Measurements from ENCODE around the gene PCDHGB5. TPM values are rescaled to one million over a fixed set of nuclear protein-coding genes. Genes with fewer than 3 reads are reported as not detected.

Gene PCDHGB5
- total and polyA plus RNA-seq, 12 donors = 0.40 to 15.3 (median 9.3) TPM

GRCh38 chr5:141441571-141442170, 43.9 kb downstream of the PCDHGB5 start:
- H3K36me3 ChIP-seq (replicated peaks in 1 of 2) = no peaks in the 10 kb centered on the region
- WGBS, 4 donors = 45 to 63% (median 55%) methylated on average over 26 to 50 of the region's 50 CpGs

More at GRCh38 chr5:141441571-141442170, 43.9 kb downstream of the PCDHGB5 start:
- H3K4me1 ChIP-seq (replicated peaks in 1 of 2) = peaks cover 0 to 14% of the 10 kb centered on the region in 2 donors
- TF ChIP-seq POLR2A (IDR thresholded peaks at IDR 0.05) = no peak
- intact Hi-C loops (cut with DNase I) = no loop called here
- DNase-seq = no peak
- H3K27me3 ChIP-seq = no peaks in the 10 kb centered on the region
- H3K27ac ChIP-seq = no peak overlapping the region
- no peak overlapping the region for H3K4me3 ChIP-seq
- no peaks in the 10 kb centered on the region for H3K9me3 ChIP-seq (replicated peaks in 1 of 3)

Other genes with a start within 250 kb of the PCDHGB5 start
Only the 30 nearest of the 37 such genes appear.
- gene PCDHB9, start 210.8 kb upstream of the PCDHGB5 start, total RNA-seq = 1 to 10 TPM in 3 of 9 donors, under 1 TPM in 6; 0.28 to 2.2 (median 0.52) TPM
- gene PCDHB9, start 210.8 kb upstream of the PCDHGB5 start, polyA plus RNA-seq = 1 to 10 TPM in 1 of 3 donors, under 1 TPM in 2; 0.27 to 1.3 (median 0.80) TPM
- gene PCDHB10, start 205.6 kb upstream of the PCDHGB5 start, total RNA-seq = 1 to 10 TPM in 3 of 9 donors, under 1 TPM in 6; 0.18 to 2.3 (median 0.61) TPM
- 1 to 10 TPM in 1 of 3 donors, under 1 TPM in 2; 0.81 to 3.0 (median 0.88) TPM for gene PCDHB10, start 205.6 kb upstream of the PCDHGB5 start, polyA plus RNA-seq
- gene PCDHB11, start 198.3 kb upstream of the PCDHGB5 start, total RNA-seq = 1 to 10 TPM in 7 of 9 donors, under 1 TPM in 2; 0.12 to 7.1 (median 2.5) TPM
- under 1 TPM; 0.48 to 0.81 (median 0.67) TPM for gene PCDHB11, start 198.3 kb upstream of the PCDHGB5 start, polyA plus RNA-seq
- gene PCDHB12, start 189.2 kb upstream of the PCDHGB5 start, total RNA-seq = 1 to 10 TPM in 7 of 9 donors, under 1 TPM in 2; 0.50 to 3.4 (median 1.5) TPM
- gene PCDHB12, start 189.2 kb upstream of the PCDHGB5 start, polyA plus RNA-seq = under 1 TPM; 0.40 to 0.97 (median 0.47) TPM
- 1 to 10 TPM in 8 of 9 donors, under 1 TPM in 1; 0.72 to 7.2 (median 5.9) TPM for gene PCDHB13, start 184.0 kb upstream of the PCDHGB5 start, total RNA-seq
- 1 to 10 TPM; 1.3 to 5.4 (median 1.3) TPM for gene PCDHB13, start 184.0 kb upstream of the PCDHGB5 start, polyA plus RNA-seq
- 1 to 10 TPM; 1.7 to 7.7 (median 3.7) TPM for gene PCDHB14, start 174.6 kb upstream of the PCDHGB5 start, total RNA-seq
- 1 to 10 TPM; 1.9 to 4.1 (median 2.2) TPM for gene PCDHB14, start 174.6 kb upstream of the PCDHGB5 start, polyA plus RNA-seq
- 1 to 10 TPM in 7 of 9 donors, under 1 TPM in 2; 0.95 to 3.2 (median 1.4) TPM for gene PCDHB15, start 152.6 kb upstream of the PCDHGB5 start, total RNA-seq
- gene PCDHB15, start 152.6 kb upstream of the PCDHGB5 start, polyA plus RNA-seq = 1 to 10 TPM; 1.2 to 2.2 (median 1.4) TPM
- 1 to 10 TPM in 1 of 9 donors, under 1 TPM in 4, not detected in 4; 0.43 to 1.5 (median 0.53) TPM for gene SLC25A2, start 93.9 kb upstream of the PCDHGB5 start, total RNA-seq
- gene SLC25A2, start 93.9 kb upstream of the PCDHGB5 start, polyA plus RNA-seq = under 1 TPM in 2 of 3 donors, not detected in 1; 0.07 to 0.72 TPM
- 100 to 1,000 TPM in 1 of 9 donors, 10 to 100 TPM in 8; 38.0 to 111 (median 70.9) TPM for gene TAF7, start 77.2 kb upstream of the PCDHGB5 start, total RNA-seq
- gene TAF7, start 77.2 kb upstream of the PCDHGB5 start, polyA plus RNA-seq = 100 to 1,000 TPM in 1 of 3 donors, 10 to 100 TPM in 2; 23.9 to 132 (median 29.7) TPM
- gene PCDHGA1, start 67.4 kb upstream of the PCDHGB5 start, total RNA-seq = under 1 TPM; 0.09 to 0.96 (median 0.28) TPM
- gene PCDHGA1, start 67.4 kb upstream of the PCDHGB5 start, polyA plus RNA-seq = under 1 TPM; 0.13 to 0.60 (median 0.32) TPM
- gene PCDHGA2, start 59.2 kb upstream of the PCDHGB5 start, total RNA-seq = 1 to 10 TPM in 8 of 9 donors, under 1 TPM in 1; 0.91 to 6.1 (median 2.6) TPM
- gene PCDHGA2, start 59.2 kb upstream of the PCDHGB5 start, polyA plus RNA-seq = 1 to 10 TPM in 1 of 3 donors, under 1 TPM in 2; 0.27 to 2.1 (median 0.56) TPM
- 1 to 10 TPM; 1.0 to 6.2 (median 3.0) TPM for gene PCDHGA3, start 54.1 kb upstream of the PCDHGB5 start, total RNA-seq
- 1 to 10 TPM in 1 of 3 donors, under 1 TPM in 2; 0.27 to 1.5 (median 0.80) TPM for gene PCDHGA3, start 54.1 kb upstream of the PCDHGB5 start, polyA plus RNA-seq
- 10 to 100 TPM in 2 of 9 donors, 1 to 10 TPM in 7; 1.6 to 16.1 (median 3.1) TPM for gene PCDHGB1, start 47.8 kb upstream of the PCDHGB5 start, total RNA-seq
- gene PCDHGB1, start 47.8 kb upstream of the PCDHGB5 start, polyA plus RNA-seq = 1 to 10 TPM in 1 of 3 donors, under 1 TPM in 2; 0.20 to 2.2 (median 0.88) TPM
- gene PCDHGA4, start 42.9 kb upstream of the PCDHGB5 start, total RNA-seq = 1 to 10 TPM in 8 of 9 donors, under 1 TPM in 1; 0.97 to 9.5 (median 4.3) TPM
- 1 to 10 TPM in 1 of 3 donors, under 1 TPM in 2; 0.20 to 2.4 (median 0.64) TPM for gene PCDHGA4, start 42.9 kb upstream of the PCDHGB5 start, polyA plus RNA-seq
- 1 to 10 TPM; 1.6 to 6.3 (median 3.4) TPM for gene PCDHGB2, start 38.0 kb upstream of the PCDHGB5 start, total RNA-seq
- 1 to 10 TPM in 1 of 3 donors, under 1 TPM in 2; 0.10 to 1.8 (median 0.88) TPM for gene PCDHGB2, start 38.0 kb upstream of the PCDHGB5 start, polyA plus RNA-seq
- 1 to 10 TPM in 8 of 9 donors, under 1 TPM in 1; 0.42 to 5.9 (median 2.0) TPM for gene PCDHGA5, start 33.8 kb upstream of the PCDHGB5 start, total RNA-seq
- gene PCDHGA5, start 33.8 kb upstream of the PCDHGB5 start, polyA plus RNA-seq = under 1 TPM; 0.24 to 0.80 (median 0.79) TPM
- gene PCDHGB3, start 27.7 kb upstream of the PCDHGB5 start, total RNA-seq = 1 to 10 TPM; 1.4 to 7.1 (median 3.1) TPM
- gene PCDHGB3, start 27.7 kb upstream of the PCDHGB5 start, polyA plus RNA-seq = 1 to 10 TPM in 1 of 3 donors, under 1 TPM in 2; 0.03 to 1.0 (median 0.70) TPM
- gene PCDHGA6, start 24.1 kb upstream of the PCDHGB5 start, total RNA-seq = 1 to 10 TPM; 1.8 to 6.6 (median 2.9) TPM
- 1 to 10 TPM in 2 of 3 donors, under 1 TPM in 1; 0.57 to 2.1 (median 1.4) TPM for gene PCDHGA6, start 24.1 kb upstream of the PCDHGB5 start, polyA plus RNA-seq
- gene PCDHGA7, start 15.2 kb upstream of the PCDHGB5 start, total RNA-seq = 1 to 10 TPM in 8 of 9 donors, under 1 TPM in 1; 0.91 to 5.0 (median 1.9) TPM
- gene PCDHGA7, start 15.2 kb upstream of the PCDHGB5 start, polyA plus RNA-seq = 1 to 10 TPM in 1 of 3 donors, under 1 TPM in 2; 0.37 to 1.4 (median 0.59) TPM
- 1 to 10 TPM; 3.3 to 9.1 (median 4.8) TPM for gene PCDHGB4, start 10.2 kb upstream of the PCDHGB5 start, total RNA-seq
- 1 to 10 TPM in 1 of 3 donors, under 1 TPM in 2; 0.27 to 2.2 (median 0.72) TPM for gene PCDHGB4, start 10.2 kb upstream of the PCDHGB5 start, polyA plus RNA-seq
- 1 to 10 TPM in 4 of 9 donors, under 1 TPM in 5; 0.06 to 4.0 (median 0.94) TPM for gene PCDHGA8, start 5.3 kb upstream of the PCDHGB5 start, total RNA-seq
- gene PCDHGA8, start 5.3 kb upstream of the PCDHGB5 start, polyA plus RNA-seq = under 1 TPM; 0.15 to 0.48 (median 0.17) TPM
- gene PCDHGA9, start 4.8 kb downstream of the PCDHGB5 start, total RNA-seq = 1 to 10 TPM; 1.5 to 8.6 (median 5.7) TPM
- 1 to 10 TPM in 2 of 3 donors, under 1 TPM in 1; 0.17 to 2.9 (median 1.3) TPM for gene PCDHGA9, start 4.8 kb downstream of the PCDHGB5 start, polyA plus RNA-seq
- gene PCDHGB6, start 10.1 kb downstream of the PCDHGB5 start, total RNA-seq = 10 to 100 TPM in 5 of 9 donors, 1 to 10 TPM in 4; 2.9 to 15.9 (median 11.5) TPM
- gene PCDHGB6, start 10.1 kb downstream of the PCDHGB5 start, polyA plus RNA-seq = 1 to 10 TPM in 2 of 3 donors, under 1 TPM in 1; 0.61 to 7.2 (median 1.5) TPM
- 1 to 10 TPM; 4.5 to 9.7 (median 7.7) TPM for gene PCDHGA10, start 15.0 kb downstream of the PCDHGB5 start, total RNA-seq
- 1 to 10 TPM in 2 of 3 donors, under 1 TPM in 1; 0.64 to 2.2 (median 1.5) TPM for gene PCDHGA10, start 15.0 kb downstream of the PCDHGB5 start, polyA plus RNA-seq
- 10 to 100 TPM in 8 of 9 donors, 1 to 10 TPM in 1; 3.9 to 28.1 (median 17.9) TPM for gene PCDHGB7, start 19.7 kb downstream of the PCDHGB5 start, total RNA-seq
- 1 to 10 TPM in 2 of 3 donors, under 1 TPM in 1; 0.88 to 8.2 (median 2.7) TPM for gene PCDHGB7, start 19.7 kb downstream of the PCDHGB5 start, polyA plus RNA-seq
- 1 to 10 TPM; 1.6 to 4.9 (median 3.2) TPM for gene PCDHGA11, start 23.1 kb downstream of the PCDHGB5 start, total RNA-seq
- gene PCDHGA11, start 23.1 kb downstream of the PCDHGB5 start, polyA plus RNA-seq = 1 to 10 TPM in 2 of 3 donors, under 1 TPM in 1; 0.44 to 2.0 (median 1.4) TPM
- 10 to 100 TPM in 8 of 9 donors, 1 to 10 TPM in 1; 2.5 to 29.1 (median 13.9) TPM for gene PCDHGA12, start 32.6 kb downstream of the PCDHGB5 start, total RNA-seq
- gene PCDHGA12, start 32.6 kb downstream of the PCDHGB5 start, polyA plus RNA-seq = 1 to 10 TPM in 2 of 3 donors, under 1 TPM in 1; 0.34 to 5.6 (median 3.8) TPM
- gene PCDHGC3, start 78.0 kb downstream of the PCDHGB5 start, total RNA-seq = 100 to 1,000 TPM in 1 of 9 donors, 10 to 100 TPM in 7, 1 to 10 TPM in 1; 8.7 to 103 (median 76.5) TPM
- gene PCDHGC3, start 78.0 kb downstream of the PCDHGB5 start, polyA plus RNA-seq = 100 to 1,000 TPM in 1 of 3 donors, 10 to 100 TPM in 2; 70.4 to 112 (median 90.9) TPM
- gene PCDHGC4, start 87.1 kb downstream of the PCDHGB5 start, total RNA-seq = 1 to 10 TPM in 8 of 9 donors, under 1 TPM in 1; 0.30 to 6.1 (median 1.8) TPM
- 1 to 10 TPM in 1 of 3 donors, under 1 TPM in 2; 0.03 to 1.0 (median 0.53) TPM for gene PCDHGC4, start 87.1 kb downstream of the PCDHGB5 start, polyA plus RNA-seq
- gene PCDHGC5, start 91.1 kb downstream of the PCDHGB5 start, total RNA-seq = 1 to 10 TPM in 7 of 9 donors, under 1 TPM in 2; 0.61 to 5.2 (median 3.0) TPM
- gene PCDHGC5, start 91.1 kb downstream of the PCDHGB5 start, polyA plus RNA-seq = 1 to 10 TPM in 1 of 3 donors, under 1 TPM in 2; 0.10 to 1.1 (median 0.33) TPM